Mononuclear cell (primary cell): ENCODE measurements around the gene ERAL1. TPM values are rescaled to one million over a fixed set of nuclear protein-coding genes. Genes with fewer than 3 reads are reported as not detected.
"Not testable (repeated sequence)": the region's sequence is repeated elsewhere in the genome, so short reads cannot be mapped to it uniquely, and the experiment has no call there.

Source experiments
- H3K27me3 ChIP-seq: 2 replicates; pipeline ENCODE4 v1.6.0; 2011; ENCODE audit warnings: low read length, control low read depth; ENCODE audit not compliant: insufficient read depth
- H3K4me1 ChIP-seq: 2 replicates; pipeline ENCODE4 v1.5.1; 2011; ENCODE audit warnings: mild to moderate bottlenecking, low read length, control low read depth; ENCODE audit not compliant: insufficient read depth
- H3K4me3 ChIP-seq: 2 replicates; pipeline ENCODE4 v1.5.1; 2011; ENCODE audit warnings: mild to moderate bottlenecking, low read length, moderate library complexity
- H3K9me3 ChIP-seq: 2 replicates; pipeline ENCODE4 v1.5.1; 2011; ENCODE audit warnings: low read depth, mild to moderate bottlenecking, control low read depth, low read length
- total RNA-seq: library from RNA; depleted of rRNA; stranded (reverse); fragments of >200 nt; gene quantifications from one replicate; pipeline ENCODE4 v1.2.3, GENCODE V29; 2012

Gene ERAL1
- total RNA-seq = 11.1 TPM

DNA sequence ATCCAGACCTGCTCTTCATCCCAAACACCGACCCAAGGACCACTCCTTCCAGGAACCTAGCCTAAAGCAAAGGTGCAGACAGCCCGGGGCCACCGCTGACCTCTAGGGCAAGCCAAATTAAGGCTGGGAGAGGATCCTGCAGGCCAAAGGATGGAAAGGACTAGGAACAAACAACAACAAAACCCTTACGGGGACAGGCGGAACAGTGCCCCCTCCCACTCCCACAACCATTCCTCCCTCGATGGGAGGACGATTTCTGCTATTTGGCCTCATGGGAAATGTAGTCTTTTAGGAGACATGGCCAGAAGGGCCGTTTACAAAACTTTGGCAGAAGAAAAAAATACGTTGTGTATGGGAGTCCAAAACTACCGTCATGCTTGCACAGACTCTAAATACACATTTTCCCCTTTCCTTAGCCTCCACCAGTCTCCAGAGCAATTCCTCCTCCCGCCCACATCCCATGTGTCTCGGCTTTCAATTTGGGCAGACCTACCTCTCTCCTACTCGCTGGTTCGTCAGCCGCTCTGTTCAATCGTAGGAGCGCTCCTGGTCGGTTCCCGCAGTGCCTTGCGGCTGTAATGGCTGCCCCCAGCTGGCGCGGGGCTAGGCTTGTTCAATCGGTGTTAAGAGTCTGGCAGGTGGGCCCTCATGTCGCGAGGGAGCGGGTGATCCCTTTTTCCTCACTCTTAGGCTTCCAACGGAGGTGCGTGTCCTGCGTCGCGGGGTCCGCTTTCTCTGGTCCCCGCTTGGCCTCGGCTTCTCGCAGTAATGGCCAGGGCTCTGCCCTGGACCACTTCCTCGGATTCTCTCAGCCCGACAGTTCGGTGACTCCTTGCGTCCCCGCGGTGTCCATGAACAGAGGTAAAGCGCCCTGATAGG, at the start of gene ERAL1:
Gene ERAL1 (plus strand): TSS at position 560 of the 879 bp plus-strand sequence. CDS start 19 bp downstream, at position 579.
- H3K4me1 ChIP-seq = peaks cover 13% of the 10 kb centered on the region
- H3K9me3 ChIP-seq = no peaks in the 10 kb centered on the region
- no peaks in the 10 kb centered on the region for H3K27me3 ChIP-seq
- peak within 1 kb of the TSS; percentile 59 for H3K4me3 ChIP-seq

DNA sequence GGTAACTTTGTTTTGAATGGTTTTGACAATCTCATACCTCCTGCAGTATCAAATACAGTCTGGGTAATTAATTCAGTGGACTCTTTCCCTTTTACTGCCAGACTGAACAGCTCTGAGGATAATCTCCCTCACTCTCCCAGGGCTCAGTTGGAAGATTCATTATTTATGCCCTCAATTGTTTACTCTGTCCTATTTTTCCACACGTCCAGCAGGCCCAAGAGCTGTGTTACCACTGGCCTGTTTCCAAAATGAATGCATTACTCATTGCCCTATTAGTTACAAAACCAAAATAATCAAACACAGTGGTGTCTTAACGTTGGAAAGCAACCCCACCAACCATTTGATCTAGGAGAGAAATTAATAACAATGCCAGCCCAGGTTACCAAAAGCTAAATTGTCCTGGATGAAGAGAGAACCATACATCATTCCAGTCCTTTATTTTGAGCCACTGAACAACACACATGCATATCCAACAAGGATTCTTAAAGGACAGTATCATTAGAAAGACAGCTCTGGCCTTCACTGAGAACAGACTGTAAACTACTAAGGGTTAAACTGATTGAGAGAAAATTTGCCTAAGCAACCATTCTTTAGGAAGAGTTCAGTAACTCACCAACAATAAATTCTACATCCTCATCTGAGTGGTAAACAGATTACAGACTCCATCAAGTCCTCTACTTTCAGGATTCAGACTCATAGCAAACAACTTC, 46.7 kb upstream of the ERAL1 start:
- Histone ChIP-seq H3K4me1 (peaks cover 22% of the 10 kb centered on the region), H3K9me3 (no peaks in the 10 kb centered on the region), H3K4me3 (no peak overlapping the region), H3K27me3 (no peaks in the 10 kb centered on the region)

DNA sequence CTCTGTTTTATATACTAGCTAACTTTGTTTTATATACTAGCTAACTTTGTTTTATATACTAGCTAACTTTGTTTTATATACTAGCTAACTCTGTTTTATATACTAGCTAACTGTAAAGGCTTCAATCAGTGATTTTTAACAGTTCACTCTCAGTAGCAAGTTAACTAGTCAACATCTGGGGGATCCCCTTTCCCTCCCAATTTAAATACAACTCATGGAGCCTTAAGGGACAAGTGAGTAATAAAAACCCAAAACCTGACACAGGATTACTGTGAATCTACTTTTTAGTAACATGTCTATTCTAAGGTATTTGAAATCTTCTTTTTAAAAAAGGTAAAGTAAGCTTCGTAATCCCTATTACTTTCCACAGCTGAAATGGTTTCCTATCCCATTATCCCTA, 44.4 kb upstream of the ERAL1 start:
- Histone ChIP-seq H3K27me3 (no peaks in the 10 kb centered on the region), H3K4me1 (peaks cover 22% of the 10 kb centered on the region), H3K4me3 (no peak overlapping the region), H3K9me3 (no peaks in the 10 kb centered on the region)

DNA sequence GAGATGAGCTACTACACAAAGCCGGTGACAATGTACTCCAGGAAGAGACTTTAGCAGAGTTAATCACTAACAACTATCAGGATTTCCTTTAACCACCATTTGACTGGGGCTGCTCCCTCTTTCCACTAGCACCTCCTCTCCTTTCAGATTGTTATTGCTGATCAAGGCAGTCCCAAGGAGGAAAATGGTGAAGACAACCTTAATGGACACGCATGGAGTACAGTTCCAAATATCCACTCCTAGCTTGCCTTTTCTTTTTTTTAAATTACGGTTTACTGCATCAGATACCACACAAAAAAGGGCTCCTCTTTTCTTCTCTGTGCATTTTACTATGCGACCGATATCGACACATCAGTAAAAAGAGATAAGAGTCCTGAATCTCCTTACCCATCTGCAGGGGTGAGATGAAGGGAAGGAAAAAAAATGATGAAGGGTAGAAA, 43.1 kb upstream of the ERAL1 start:
- peak overlapping the region; percentile 77 for H3K4me3 ChIP-seq
- H3K4me1 ChIP-seq = peaks cover 22% of the 10 kb centered on the region
- no peaks in the 10 kb centered on the region for H3K9me3 ChIP-seq
- no peaks in the 10 kb centered on the region for H3K27me3 ChIP-seq

DNA sequence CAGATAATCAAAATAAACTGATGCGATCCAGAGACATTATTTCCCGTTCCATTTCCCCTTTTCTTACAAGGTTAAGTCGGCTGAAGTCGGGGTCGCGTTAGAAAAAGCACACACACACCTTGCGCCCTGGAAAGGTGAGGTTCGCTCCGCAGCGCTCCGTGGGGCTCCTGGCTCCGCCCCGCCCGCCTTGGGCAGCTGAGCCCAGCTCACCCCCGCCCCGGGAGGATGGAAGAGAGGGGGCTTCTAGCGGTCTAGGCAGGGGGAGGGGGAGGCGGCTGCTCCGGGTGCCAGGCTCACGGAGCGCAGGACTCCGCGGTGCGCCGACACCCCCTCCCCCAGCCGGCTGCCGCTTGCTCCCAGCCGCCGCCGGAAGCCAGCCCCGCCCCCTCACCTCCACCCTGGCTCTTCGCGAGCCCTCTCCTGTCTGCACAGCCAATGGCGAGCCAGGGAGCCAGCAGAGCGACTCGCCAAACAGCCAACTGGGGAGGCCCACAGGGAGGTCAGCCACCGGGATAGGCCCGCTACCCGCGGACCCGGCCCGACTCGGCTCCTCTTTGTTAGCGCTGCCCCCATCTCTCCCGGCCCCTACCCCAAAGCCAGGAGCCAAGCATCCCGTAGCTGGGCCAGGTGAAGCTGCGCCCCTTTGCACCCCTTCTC, 42.6 kb upstream of the ERAL1 start:
- H3K9me3 ChIP-seq = no peaks in the 10 kb centered on the region
- H3K4me3 ChIP-seq = peak overlapping the region; percentile 77
- no peaks in the 10 kb centered on the region for H3K27me3 ChIP-seq
- peaks cover 22% of the 10 kb centered on the region for H3K4me1 ChIP-seq

DNA sequence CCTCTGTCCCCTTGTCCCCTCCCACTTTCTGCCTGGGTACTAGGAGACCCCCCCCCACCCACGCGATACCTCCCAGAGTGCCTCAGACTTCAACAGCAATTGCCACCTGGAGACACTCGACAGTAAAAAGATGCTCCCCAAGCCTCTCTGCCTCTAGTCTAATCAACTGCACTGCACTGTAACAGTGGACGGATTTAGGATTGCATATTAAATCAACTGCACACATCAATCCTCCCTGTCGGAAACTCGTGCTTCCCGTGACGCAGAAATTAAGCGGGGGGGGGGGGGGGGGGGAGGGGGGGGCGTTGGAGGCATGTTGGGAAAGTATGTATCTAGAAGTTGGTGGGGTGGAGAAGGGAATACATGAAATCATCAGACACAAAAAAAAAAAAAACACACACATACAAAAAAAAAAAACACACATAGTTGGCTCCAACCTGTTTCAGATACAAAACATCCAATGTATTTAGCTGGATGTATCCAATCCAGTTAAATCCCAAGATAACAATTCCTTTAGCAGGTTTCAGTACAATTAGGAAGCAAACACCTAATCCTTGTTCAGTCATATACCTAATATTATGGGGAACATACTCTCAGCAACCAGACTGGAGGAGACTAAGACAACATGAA, 42.0 kb upstream of the ERAL1 start:
- peaks cover 21% of the 10 kb centered on the region for H3K4me1 ChIP-seq
- H3K4me3 ChIP-seq = peak overlapping the region; percentile 77
- no peaks in the 10 kb centered on the region for H3K27me3 ChIP-seq
- H3K9me3 ChIP-seq = no peaks in the 10 kb centered on the region

DNA sequence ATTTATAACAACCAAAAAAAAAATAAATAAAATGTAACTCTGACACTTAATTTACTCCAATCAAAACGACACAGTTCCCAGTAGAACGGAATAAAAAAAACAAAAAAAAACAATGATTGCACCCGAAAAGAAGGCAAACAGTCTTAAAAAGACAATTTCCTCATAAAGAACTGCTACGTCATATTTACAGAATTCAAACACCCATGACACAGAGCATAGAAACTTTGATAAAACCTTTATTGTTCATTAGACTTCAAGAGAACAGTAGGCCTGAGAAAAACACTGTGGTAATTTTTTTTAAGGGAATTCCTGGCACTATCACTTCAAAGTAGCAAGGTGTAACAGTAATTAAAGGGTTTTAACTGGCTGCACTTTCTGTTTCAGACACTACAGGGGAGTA, 38.3 kb upstream of the ERAL1 start:
- Histone ChIP-seq H3K27me3 (no peaks in the 10 kb centered on the region), H3K4me1 (peaks cover 4% of the 10 kb centered on the region)

DNA sequence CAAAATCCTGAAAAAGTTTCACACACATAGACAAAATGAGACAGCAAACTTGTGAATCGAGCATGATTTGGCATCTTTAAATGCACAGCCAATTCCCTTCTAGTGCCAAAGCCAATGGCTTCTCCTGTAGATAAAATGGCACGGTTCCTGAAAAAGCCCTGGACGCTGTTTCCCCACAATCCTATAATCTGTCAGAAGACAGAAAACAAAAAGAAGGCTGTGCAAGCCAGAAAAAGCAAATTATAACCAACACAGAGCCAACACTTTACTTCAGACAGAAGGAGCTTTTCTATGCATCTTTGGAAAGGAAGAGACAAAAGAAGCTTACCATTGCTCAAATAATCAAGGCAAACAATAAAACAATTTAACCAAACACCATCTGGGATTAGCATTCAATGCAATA, 36.0 kb upstream of the ERAL1 start:
- Histone ChIP-seq H3K4me3 (no peak overlapping the region), H3K27me3 (no peaks in the 10 kb centered on the region), H3K4me1 (no peaks in the 10 kb centered on the region), H3K9me3 (no peaks in the 10 kb centered on the region)

More for the DNA sequence above, 38.3 kb upstream of the ERAL1 start:
- H3K9me3 ChIP-seq = no peaks in the 10 kb centered on the region
- no peak overlapping the region for H3K4me3 ChIP-seq

DNA sequence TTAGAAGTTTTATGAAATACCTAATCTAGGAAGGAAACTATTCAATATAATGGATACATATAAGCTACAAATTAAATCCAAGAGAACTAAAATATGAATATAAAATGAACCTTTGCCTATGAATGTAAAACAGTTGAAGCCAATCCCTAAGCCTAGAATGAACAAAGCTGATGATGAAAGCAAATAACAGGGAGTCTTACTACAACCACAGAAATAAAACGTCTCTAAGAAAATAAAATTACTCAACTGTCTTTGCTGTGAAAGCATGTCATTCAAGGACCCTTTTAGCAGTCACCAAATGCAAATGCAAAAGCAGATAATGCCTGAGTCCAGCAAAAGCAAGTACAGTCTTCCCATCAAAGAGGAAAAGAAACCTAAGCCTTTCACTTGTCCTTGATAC, 35.2 kb upstream of the ERAL1 start:
- Histone ChIP-seq H3K9me3 (no peaks in the 10 kb centered on the region), H3K4me3 (no peak overlapping the region), H3K27me3 (no peaks in the 10 kb centered on the region), H3K4me1 (no peaks in the 10 kb centered on the region)

DNA sequence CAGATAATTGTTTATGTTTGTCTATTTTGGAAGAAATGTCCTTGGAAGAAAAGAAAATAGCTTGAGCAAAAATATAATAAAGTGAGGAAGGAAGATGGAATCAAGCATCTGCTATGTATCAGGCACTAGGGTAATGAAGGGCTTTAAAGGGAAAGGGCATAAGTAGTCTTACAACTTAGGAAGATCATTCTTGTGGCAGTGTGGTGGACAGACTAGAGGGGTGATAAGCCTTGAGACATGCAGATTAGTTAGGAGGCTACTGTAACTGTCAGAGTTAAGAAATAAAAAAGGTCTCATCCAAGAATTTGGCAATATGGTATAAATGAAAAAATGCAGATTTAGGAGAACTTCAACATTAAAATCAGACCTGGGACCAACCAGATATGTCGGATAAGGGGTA, 27.1 kb upstream of the ERAL1 start:
- Histone ChIP-seq H3K4me3 (no peak overlapping the region), H3K9me3 (no peaks in the 10 kb centered on the region), H3K4me1 (no peaks in the 10 kb centered on the region), H3K27me3 (no peaks in the 10 kb centered on the region)

DNA sequence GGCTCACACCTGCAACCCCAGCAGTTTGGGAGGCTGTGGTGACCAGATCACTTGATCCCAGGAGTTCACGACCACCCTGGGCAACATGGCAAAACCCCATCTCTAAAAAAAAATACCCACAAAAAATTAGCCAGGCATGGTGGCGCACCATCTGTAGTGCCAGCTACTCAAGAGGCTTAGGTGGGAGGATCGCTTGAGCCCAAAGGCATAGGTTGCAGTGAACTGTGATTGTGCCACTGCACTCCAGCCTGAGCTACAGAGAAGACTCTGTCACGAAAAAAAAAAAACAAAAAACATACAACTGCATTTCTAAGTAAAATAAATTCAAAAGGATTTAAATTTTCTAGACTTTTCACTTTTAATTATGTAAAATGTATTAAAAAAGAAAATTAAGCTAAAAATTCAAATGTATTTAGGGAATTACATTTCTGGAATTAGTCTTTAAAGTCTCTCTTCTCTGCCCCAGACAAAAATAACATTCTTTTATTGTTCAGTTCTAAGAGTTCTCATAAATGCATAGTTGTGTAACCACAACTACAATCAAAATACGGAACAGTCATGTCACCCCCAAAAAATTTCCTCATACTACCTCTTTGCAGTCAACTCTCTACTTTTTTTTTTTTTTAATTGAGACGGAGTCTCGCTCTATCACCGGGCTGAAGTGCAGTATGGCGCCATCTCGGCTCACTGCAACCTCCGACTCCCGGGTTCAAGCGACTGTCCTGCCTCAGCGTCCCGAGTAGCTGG, 26.3 kb upstream of the ERAL1 start:
- H3K9me3 ChIP-seq = no peaks in the 10 kb centered on the region

DNA sequence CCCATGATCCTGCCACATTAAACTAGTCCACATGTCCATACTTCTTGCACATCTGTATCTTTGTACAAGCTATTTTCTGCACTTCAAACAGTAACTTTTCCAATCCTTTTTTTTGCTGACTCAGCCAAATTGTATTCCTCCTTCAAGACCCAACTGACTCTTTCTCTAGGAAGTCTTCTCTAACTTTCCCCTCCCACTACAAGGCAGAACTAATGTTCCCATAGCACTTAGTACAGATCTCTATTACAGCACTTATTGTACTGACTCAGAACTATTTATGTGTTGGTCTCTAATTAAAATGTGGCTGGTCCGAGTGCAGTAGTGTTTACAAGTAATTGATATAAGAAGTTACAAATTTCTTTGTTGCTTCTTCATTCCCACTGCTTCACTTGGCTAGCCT, 20.4 kb upstream of the ERAL1 start:
- H3K4me1 ChIP-seq = no peaks in the 10 kb centered on the region
- no peak overlapping the region for H3K4me3 ChIP-seq
- H3K9me3 ChIP-seq = no peaks in the 10 kb centered on the region
- no peaks in the 10 kb centered on the region for H3K27me3 ChIP-seq

More for the DNA sequence above, 26.3 kb upstream of the ERAL1 start:
- H3K4me3 ChIP-seq = no peak overlapping the region
- no peaks in the 10 kb centered on the region for H3K4me1 ChIP-seq
- no peaks in the 10 kb centered on the region for H3K27me3 ChIP-seq

DNA sequence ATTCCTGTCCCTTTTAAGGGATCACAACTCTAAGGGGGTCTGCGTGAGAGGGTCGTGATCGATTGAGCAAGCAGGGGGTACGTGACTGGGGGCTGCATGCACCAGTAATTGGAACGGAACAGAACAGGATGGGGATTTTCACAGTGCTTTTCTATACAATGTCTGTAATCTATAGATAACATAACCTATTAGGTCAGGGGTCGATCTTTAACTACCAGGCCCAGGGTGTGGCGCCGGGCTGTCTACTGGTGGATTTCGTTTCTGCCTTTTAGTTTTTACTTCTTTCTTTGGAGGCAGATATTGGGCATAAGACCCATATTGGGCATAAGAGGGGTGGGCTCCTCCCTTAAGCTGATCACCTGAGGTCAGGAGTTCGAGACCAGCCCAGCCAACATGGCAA, 18.3 kb upstream of the ERAL1 start:
- not testable (repeated sequence) for H3K9me3 ChIP-seq, H3K4me1 ChIP-seq, H3K27me3 ChIP-seq, H3K4me3 ChIP-seq

DNA sequence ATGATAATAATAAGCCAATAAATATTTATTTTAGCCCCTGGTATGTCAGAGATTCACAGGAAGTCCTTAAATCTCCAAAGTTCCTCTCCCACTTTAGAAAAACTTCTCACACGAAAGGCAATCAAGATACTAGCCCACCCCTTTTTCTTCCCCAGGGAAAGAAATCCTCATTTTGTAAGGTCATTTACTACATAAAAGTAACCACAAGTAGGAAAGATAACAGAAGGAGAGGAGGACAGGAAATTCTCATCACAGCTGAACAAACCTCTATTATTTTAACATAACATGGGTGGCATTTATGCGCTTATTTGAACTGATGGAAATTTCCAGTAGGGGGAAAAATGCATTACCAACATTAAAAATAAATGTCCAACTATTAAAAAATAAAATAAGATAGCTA, 15.6 kb upstream of the ERAL1 start:
- Histone ChIP-seq H3K4me3 (no peak overlapping the region), H3K9me3 (no peaks in the 10 kb centered on the region), H3K27me3 (no peaks in the 10 kb centered on the region), H3K4me1 (peaks cover 16% of the 10 kb centered on the region)
